ENCODE results near the gene GSG1L2. TPM values are rescaled to one million over a fixed set of nuclear protein-coding genes. Genes with fewer than 3 reads are reported as not detected.

Gene GSG1L2
- total RNA-seq, 1 donor from 2014 or later, result not detected

- intact Hi-C loops (cut with micrococcal nuclease), result no loop called here
- Mint-ChIP-seq H3K4me1 (no peaks in the 10 kb centered on the region), H3K27ac (no peak overlapping the region), H3K36me3 (ENCODE audit: low read depth) (no peaks in the 10 kb centered on the region), H3K4me3 (no peak overlapping the region), H3K9me3 (no peaks in the 10 kb centered on the region), H3K27me3 (no peaks in the 10 kb centered on the region)
- POLR2A ChIA-PET, result no interaction called here
- CTCF ChIA-PET, result interaction anchor here (1.0 kb wide), 1 partner anchor 194 kb away, joined by 3 read pairs; the partner anchor contains the start of gene STX8
- TF ChIP-seq CTCF (IDR thresholded peaks at IDR 0.05), result no peak
- DNase-seq (no peak), ATAC-seq (ENCODE audit: low read depth) (no peak)
These were observed 52.7 kb downstream of the GSG1L2 start for GRCh38 chr17:9769036-9769695.

- no peak for TF ChIP-seq CTCF (IDR thresholded peaks at IDR 0.05)
- no peak for DNase-seq
- no peaks in the 10 kb centered on the region for H3K36me3 Mint-ChIP-seq (ENCODE audit: low read depth)
These were observed 53.4 kb downstream of the GSG1L2 start for GRCh38 chr17:9768381-9768934.

GRCh38 chr17:9767432-9767991 is 54.4 kb downstream of the GSG1L2 start:
- no peak overlapping the region for H3K4me3 Mint-ChIP-seq
- POLR2A ChIA-PET, result no interaction called here
- no peak overlapping the region for H3K27ac Mint-ChIP-seq
- intact Hi-C loops (cut with micrococcal nuclease), result no loop called here
- ATAC-seq (ENCODE audit: low read depth) (no peak), DNase-seq (no peak)
- H3K27me3 Mint-ChIP-seq, result peaks cover 2% of the 10 kb centered on the region
- no peaks in the 10 kb centered on the region for H3K36me3 Mint-ChIP-seq (ENCODE audit: low read depth)
- TF ChIP-seq CTCF (IDR thresholded peaks at IDR 0.05), result no peak
- CTCF ChIA-PET, result no interaction called here
- H3K4me1 Mint-ChIP-seq, result no peaks in the 10 kb centered on the region
- no peaks in the 10 kb centered on the region for H3K9me3 Mint-ChIP-seq

More at GRCh38 chr17:9768381-9768934, 53.4 kb downstream of the GSG1L2 start:
- H3K27me3 Mint-ChIP-seq, result peaks cover 2% of the 10 kb centered on the region
- no peak for ATAC-seq (ENCODE audit: low read depth)
- H3K9me3 Mint-ChIP-seq, result no peaks in the 10 kb centered on the region
- intact Hi-C loops (cut with micrococcal nuclease), result no loop called here
- H3K4me1 Mint-ChIP-seq, result no peaks in the 10 kb centered on the region
- CTCF ChIA-PET, result interaction anchor here (1.0 kb wide), 1 partner anchor 193 kb away, joined by 3 read pairs; the partner anchor contains the start of gene STX8
- POLR2A ChIA-PET, result no interaction called here
- no peak overlapping the region for H3K27ac Mint-ChIP-seq
- no peak overlapping the region for H3K4me3 Mint-ChIP-seq

GRCh38 chr17:9766970-9767369 is 54.9 kb downstream of the GSG1L2 start:
- H3K9me3 Mint-ChIP-seq, result no peaks in the 10 kb centered on the region
- no peaks in the 10 kb centered on the region for H3K4me1 Mint-ChIP-seq
- peaks cover 2% of the 10 kb centered on the region for H3K27me3 Mint-ChIP-seq
- POLR2A ChIA-PET, result no interaction called here
- H3K4me3 Mint-ChIP-seq, result no peak overlapping the region
- no peaks in the 10 kb centered on the region for H3K36me3 Mint-ChIP-seq (ENCODE audit: low read depth)
- ATAC-seq (ENCODE audit: low read depth) (no peak), DNase-seq (no peak)
- H3K27ac Mint-ChIP-seq, result no peak overlapping the region
- CTCF ChIA-PET, result no interaction called here
- no peak for TF ChIP-seq CTCF (IDR thresholded peaks at IDR 0.05)
- intact Hi-C loops (cut with micrococcal nuclease), result no loop called here

- intact Hi-C loops (cut with micrococcal nuclease), result no loop called here
- DNase-seq (no peak), ATAC-seq (ENCODE audit: low read depth) (no peak)
- no peak for TF ChIP-seq CTCF (IDR thresholded peaks at IDR 0.05)
- H3K4me3 Mint-ChIP-seq, result no peak overlapping the region
- POLR2A ChIA-PET, result no interaction called here
- no peaks in the 10 kb centered on the region for H3K36me3 Mint-ChIP-seq (ENCODE audit: low read depth)
- CTCF ChIA-PET, result no interaction called here
- no peaks in the 10 kb centered on the region for H3K4me1 Mint-ChIP-seq
- no peak overlapping the region for H3K27ac Mint-ChIP-seq
- H3K9me3 Mint-ChIP-seq, result no peaks in the 10 kb centered on the region
- peaks cover 2% of the 10 kb centered on the region for H3K27me3 Mint-ChIP-seq
These were observed 56.6 kb downstream of the GSG1L2 start for GRCh38 chr17:9765322-9765721.

All from activated B cell treated with CpG ODN at 0.5 μM for 24 hours (primary cell).